Activated T-helper 2 cell treated with anti-CD3 and anti-CD28 coated beads, Interferon-gamma antibody, Interleukin-2, Interleukin-4, amounts not matched to agents 10 μg/mL and 5 μg/mL and 100 μg/mL, durations not matched to agents 14 hours and 24 hours and 36 hours (primary cell): Measurements from ENCODE around the gene ZNF765. TPM values are rescaled to one million over a fixed set of nuclear protein-coding genes. Genes with fewer than 3 reads are reported as not detected.
"Not testable (repeated sequence)": the region's sequence is repeated elsewhere in the genome, so short reads cannot be mapped to it uniquely, and the experiment has no call there.

Source experiments
- DNase-seq: peaks from one replicate; pipeline ENCODE4 v3.0.0; 2021; ENCODE audit warnings: low spot score
- H3K27ac Mint-ChIP-seq: one replicate; pipeline ENCODE4 v1.8.0; 2021; ENCODE audit warnings: mixed read lengths
- H3K27me3 Mint-ChIP-seq: one replicate; pipeline ENCODE4 v1.8.0; 2021; ENCODE audit warnings: low read depth, mixed read lengths
- H3K36me3 Mint-ChIP-seq: one replicate; pipeline ENCODE4 v1.8.0; 2021; ENCODE audit warnings: low read depth, mixed read lengths
- H3K4me1 Mint-ChIP-seq: one replicate; pipeline ENCODE4 v1.8.0; 2021; ENCODE audit warnings: low read depth, mixed read lengths
- H3K4me3 Mint-ChIP-seq: one replicate; pipeline ENCODE4 v1.8.0; 2021; ENCODE audit warnings: low read depth, mild to moderate bottlenecking, moderate library complexity, mixed read lengths
- H3K9me3 Mint-ChIP-seq: one replicate; pipeline ENCODE4 v1.8.0; 2021; ENCODE audit warnings: mixed read lengths
- intact Hi-C: fragments of 100-400 bp; cut with micrococcal nuclease; formaldehyde crosslinking; loops from one replicate; pipeline ENCODE4 v1.15.1; 2023
- total RNA-seq: library from RNA; stranded (reverse); gene quantifications from 2 replicates; pipeline ENCODE4 v1.2.3, GENCODE V29; 2022

ZNF765 gene
- total RNA-seq, 1 donor from 2014 or later: 10.5 TPM

GRCh38 chr19:53431399-53432087 is 36.6 kb downstream of the ZNF765 start, which contains the start of gene ZNF761:
ZNF761 (plus strand) TSS chr19:53431984; CDS start chr19:53447269, 15,285 bp downstream.
- Mint-ChIP-seq H3K9me3 (peaks cover 19% of the 10 kb centered on the region), H3K36me3 (peaks cover 42% of the 10 kb centered on the region), H3K4me1 (peaks cover 14% of the 10 kb centered on the region), H3K4me3 (peak within 1 kb of the TSS; percentile 94), H3K27ac (peak within 1 kb of the TSS; percentile 87), H3K27me3 (no peaks in the 10 kb centered on the region)
- DNase-seq: peak; percentile 96
- intact Hi-C loops: loop anchor here (1.0 to 5.0 kb wide), 5 partner anchors 34 to 469 kb away; partner anchors contain the start of genes ZNF765, ZNF813 and ZNF816

- Mint-ChIP-seq H3K27ac (peak overlapping the region; percentile 87), H3K9me3 (peaks cover 22% of the 10 kb centered on the region), H3K36me3 (peaks cover 49% of the 10 kb centered on the region), H3K27me3 (no peaks in the 10 kb centered on the region), H3K4me1 (peaks cover 14% of the 10 kb centered on the region), H3K4me3 (peak overlapping the region; percentile 94)
- intact Hi-C loops: loop anchor here (2.0 to 5.0 kb wide), 4 partner anchors 35 to 235 kb away; partner anchors contain the start of genes ZNF765 and ZNF813
- DNase-seq: no peak
Measured at GRCh38 chr19:53432088-53432661, 37.2 kb downstream of the ZNF765 start.

- H3K4me1 Mint-ChIP-seq, H3K27ac Mint-ChIP-seq, intact Hi-C loops, H3K27me3 Mint-ChIP-seq, H3K4me3 Mint-ChIP-seq, DNase-seq: not testable (repeated sequence)
- Mint-ChIP-seq H3K36me3 (peaks cover 96% of the 10 kb centered on the region), H3K9me3 (peaks cover 68% of the 10 kb centered on the region)
Measured at GRCh38 chr19:53443809-53444208, 48.9 kb downstream of the ZNF765 start.

- DNase-seq, H3K4me3 Mint-ChIP-seq, H3K27ac Mint-ChIP-seq, H3K4me1 Mint-ChIP-seq, H3K27me3 Mint-ChIP-seq, intact Hi-C loops: not testable (repeated sequence)
- H3K36me3 Mint-ChIP-seq: peaks cover 94% of the 10 kb centered on the region
- H3K9me3 Mint-ChIP-seq: peaks cover 71% of the 10 kb centered on the region
Measured at GRCh38 chr19:53447196-53447595, 52.2 kb downstream of the ZNF765 start.

GRCh38 chr19:53455828-53456227 is 60.9 kb downstream of the ZNF765 start:
- intact Hi-C loops: no loop called here
- H3K27me3 Mint-ChIP-seq: no peaks in the 10 kb centered on the region
- no peak overlapping the region for H3K27ac Mint-ChIP-seq
- no peak overlapping the region for H3K4me3 Mint-ChIP-seq
- H3K4me1 Mint-ChIP-seq: no peaks in the 10 kb centered on the region
- peaks cover 70% of the 10 kb centered on the region for H3K36me3 Mint-ChIP-seq
- peaks cover 79% of the 10 kb centered on the region for H3K9me3 Mint-ChIP-seq
- DNase-seq: no peak

- H3K4me3 Mint-ChIP-seq, H3K27me3 Mint-ChIP-seq, H3K27ac Mint-ChIP-seq, H3K4me1 Mint-ChIP-seq, DNase-seq: not testable (repeated sequence)
- Mint-ChIP-seq H3K9me3 (peaks cover 74% of the 10 kb centered on the region), H3K36me3 (peaks cover 36% of the 10 kb centered on the region)
- intact Hi-C loops: loop anchor here (10.0 kb wide), 2 partner anchors 95 to 265 kb away; partner anchors contain the start of genes ZNF525 and ZNF665
Measured at GRCh38 chr19:53460131-53460721, 65.3 kb downstream of the ZNF765 start.

GRCh38 chr19:53461866-53462265 is 66.9 kb downstream of the ZNF765 start:
- intact Hi-C loops: loop anchor here (10.0 kb wide), 2 partner anchors 97 to 267 kb away; partner anchors contain the start of genes ZNF525 and ZNF665
- H3K36me3 Mint-ChIP-seq: peaks cover 23% of the 10 kb centered on the region
- no peak overlapping the region for H3K4me3 Mint-ChIP-seq
- H3K9me3 Mint-ChIP-seq: peaks cover 68% of the 10 kb centered on the region
- no peak overlapping the region for H3K27ac Mint-ChIP-seq
- H3K4me1 Mint-ChIP-seq: no peaks in the 10 kb centered on the region
- no peak for DNase-seq
- H3K27me3 Mint-ChIP-seq: no peaks in the 10 kb centered on the region

- Mint-ChIP-seq H3K36me3 (peaks cover 19% of the 10 kb centered on the region), H3K4me3 (no peak overlapping the region), H3K9me3 (peaks cover 61% of the 10 kb centered on the region), H3K27me3 (no peaks in the 10 kb centered on the region), H3K27ac (no peak overlapping the region), H3K4me1 (no peaks in the 10 kb centered on the region)
- intact Hi-C loops: loop anchor here (10.0 kb wide), 2 partner anchors 98 to 268 kb away; partner anchors contain the start of genes ZNF525 and ZNF665
- DNase-seq: no peak
Measured at GRCh38 chr19:53462861-53463260, 67.9 kb downstream of the ZNF765 start.

GRCh38 chr19:53463263-53463662 is 68.3 kb downstream of the ZNF765 start:
- Mint-ChIP-seq H3K9me3 (peaks cover 58% of the 10 kb centered on the region), H3K27ac (no peak overlapping the region), H3K4me3 (no peak overlapping the region), H3K4me1 (peaks cover 2% of the 10 kb centered on the region), H3K36me3 (peaks cover 17% of the 10 kb centered on the region), H3K27me3 (no peaks in the 10 kb centered on the region)
- no peak for DNase-seq
- intact Hi-C loops: loop anchor here (10.0 kb wide), 2 partner anchors 98 to 268 kb away; partner anchors contain the start of genes ZNF525 and ZNF665

- Mint-ChIP-seq H3K4me1 (peaks cover 12% of the 10 kb centered on the region), H3K4me3 (peak overlapping the region; percentile 85), H3K36me3 (peaks cover 36% of the 10 kb centered on the region), H3K27me3 (no peaks in the 10 kb centered on the region), H3K9me3 (peaks cover 49% of the 10 kb centered on the region), H3K27ac (peak overlapping the region; percentile 76)
- no peak for DNase-seq
- intact Hi-C loops: loop anchor here (2.0 to 10.0 kb wide), 4 partner anchors 35 to 364 kb away; partner anchors contain the start of genes ZNF160, ZNF525, ZNF665 and ZNF761
Measured at GRCh38 chr19:53466726-53467484, 72.0 kb downstream of the ZNF765 start.

GRCh38 chr19:53467485-53468262 is 72.7 kb downstream of the ZNF765 start, which contains the start of gene ZNF813:
ZNF813 (plus strand) TSS chr19:53467733; CDS start chr19:53483823, 16,090 bp downstream.
- intact Hi-C loops: loop anchor here (2.0 to 10.0 kb wide), 4 partner anchors 35 to 365 kb away; partner anchors contain the start of genes ZNF160, ZNF525, ZNF665 and ZNF761
- peak; percentile 87 for DNase-seq
- Mint-ChIP-seq H3K4me1 (peaks cover 12% of the 10 kb centered on the region), H3K4me3 (peak within 1 kb of the TSS; percentile 85), H3K27ac (peak within 1 kb of the TSS; percentile 76), H3K9me3 (peaks cover 52% of the 10 kb centered on the region), H3K36me3 (peaks cover 44% of the 10 kb centered on the region), H3K27me3 (no peaks in the 10 kb centered on the region)
